ENCODE measurements around the gene MOV10L1.
"Not testable (repeated sequence)": the region's sequence is repeated elsewhere in the genome, so short reads cannot be mapped to it uniquely, and the experiment has no call there.

Gene MOV10L1

DNA sequence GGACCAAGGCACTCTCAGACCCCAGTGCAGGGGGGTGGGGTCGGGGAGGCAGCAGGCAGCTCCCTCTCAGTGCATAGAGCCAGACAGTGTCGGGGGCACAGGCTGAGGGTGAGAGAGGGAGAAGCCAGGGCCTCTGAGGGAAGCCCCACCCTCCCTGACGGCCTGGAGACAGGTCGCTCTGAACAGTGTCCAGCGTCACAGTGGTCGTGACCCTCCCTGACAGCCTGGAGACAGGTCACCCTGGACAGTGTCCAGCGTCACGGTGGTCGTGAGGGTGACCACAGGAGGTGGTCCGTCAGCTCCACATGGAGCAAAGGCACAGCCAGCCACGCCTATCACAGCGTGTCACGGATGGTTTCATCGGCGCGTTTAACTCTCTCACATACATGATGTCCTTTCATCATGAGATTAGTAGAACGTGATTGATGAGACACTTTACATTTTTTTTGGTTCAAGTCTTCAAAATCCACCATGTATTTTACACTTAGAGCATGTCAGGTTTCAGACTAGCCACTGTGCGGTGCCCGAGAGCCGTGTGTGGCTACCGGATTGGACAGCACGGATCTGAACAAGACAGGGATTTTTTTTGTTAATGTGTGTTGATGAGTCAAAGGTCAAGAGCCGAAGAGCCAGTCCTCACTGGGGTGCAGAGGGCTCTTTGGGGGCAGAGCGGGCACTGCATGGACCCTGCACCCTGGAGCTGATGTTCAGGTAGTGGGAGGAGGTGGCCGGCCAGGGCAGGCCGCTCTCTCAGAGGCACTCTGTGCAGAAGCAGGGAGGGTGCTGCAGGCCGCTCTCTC is 56.8 kb downstream of the MOV10L1 start:
- H3K4me1 ChIP-seq (ENCODE audit: control insufficient read depth in 2 of 2, insufficient read depth in 2 of 2, low read length in 2 of 2), result no peaks in the 10 kb centered on the region
- H3K9me3 ChIP-seq (ENCODE audit: control insufficient read depth in 2 of 2, low read length in 2 of 2), result no peaks in the 10 kb centered on the region
- no peaks in the 10 kb centered on the region for H3K36me3 ChIP-seq (ENCODE audit: control insufficient read depth in 2 of 2, insufficient read depth in 2 of 2, low read length in 2 of 2)
- H3K27ac ChIP-seq (ENCODE audit: low read depth in 2 of 2, low read length in 2 of 2), result no peak overlapping the region
- H3K9ac ChIP-seq (ENCODE audit: low read depth in 1 of 2, low read length in 2 of 2), result peak overlapping the region in 1 of 2 donors; percentile 12
- H3K4me3 ChIP-seq (ENCODE audit: low read length in 2 of 2), result no peak overlapping the region
- H3K27me3 ChIP-seq (ENCODE audit: control insufficient read depth in 2 of 2, insufficient read depth in 2 of 2, low read length in 2 of 2), result peaks cover 14 to 18% of the 10 kb centered on the region in 2 donors

DNA sequence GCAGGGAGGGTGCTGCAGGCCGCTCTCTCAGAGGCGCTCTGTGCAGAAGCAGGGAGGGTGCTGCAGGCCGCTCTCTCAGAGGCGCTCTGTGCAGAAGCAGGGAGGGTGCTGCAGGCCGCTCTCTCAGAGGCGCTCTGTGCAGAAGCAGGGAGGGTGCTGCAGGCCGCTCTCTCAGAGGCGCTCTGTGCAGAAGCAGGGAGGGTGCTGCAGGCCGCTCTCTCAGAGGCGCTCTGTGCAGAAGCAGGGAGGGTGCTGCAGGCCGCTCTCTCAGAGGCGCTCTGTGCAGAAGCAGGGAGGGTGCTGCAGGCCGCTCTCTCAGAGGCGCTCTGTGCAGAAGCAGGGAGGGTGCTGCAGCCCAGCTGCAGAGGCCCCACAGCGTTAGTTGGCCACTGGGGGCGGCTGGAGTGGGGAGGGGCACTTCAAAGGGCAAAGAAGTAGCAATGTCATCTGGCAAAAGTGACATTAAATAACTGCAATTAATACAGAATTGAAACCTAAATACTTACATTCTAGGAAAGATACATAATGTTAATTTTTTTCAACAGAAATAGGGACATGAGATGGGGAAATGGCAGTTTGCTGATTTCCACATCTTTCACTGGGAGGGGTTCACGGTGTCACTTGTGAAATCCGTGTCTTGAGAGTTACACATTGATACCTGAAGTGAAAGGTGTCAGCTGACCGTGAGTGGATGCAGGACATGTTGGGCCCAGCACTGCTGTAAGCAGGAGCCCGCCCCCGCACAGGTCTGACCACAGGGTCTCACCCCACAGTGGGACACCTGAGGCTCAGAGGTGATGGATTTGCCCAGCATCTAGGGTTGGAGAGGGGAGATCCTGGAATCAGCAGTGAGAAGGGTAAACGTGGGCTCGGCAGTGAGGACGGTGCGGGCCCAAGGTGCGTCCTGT is 57.7 kb downstream of the MOV10L1 start:
- H3K9me3 ChIP-seq (ENCODE audit: control insufficient read depth in 2 of 2, low read length in 2 of 2); H3K27ac ChIP-seq (ENCODE audit: low read depth in 2 of 2, low read length in 2 of 2); H3K9ac ChIP-seq (ENCODE audit: low read depth in 1 of 2, low read length in 2 of 2); H3K4me3 ChIP-seq (ENCODE audit: low read length in 2 of 2); H3K4me1 ChIP-seq (ENCODE audit: control insufficient read depth in 2 of 2, insufficient read depth in 2 of 2, low read length in 2 of 2); H3K36me3 ChIP-seq (ENCODE audit: control insufficient read depth in 2 of 2, insufficient read depth in 2 of 2, low read length in 2 of 2): not testable (repeated sequence)
- peaks cover 9 to 14% of the 10 kb centered on the region in 2 donors for H3K27me3 ChIP-seq (ENCODE audit: control insufficient read depth in 2 of 2, insufficient read depth in 2 of 2, low read length in 2 of 2)

DNA sequence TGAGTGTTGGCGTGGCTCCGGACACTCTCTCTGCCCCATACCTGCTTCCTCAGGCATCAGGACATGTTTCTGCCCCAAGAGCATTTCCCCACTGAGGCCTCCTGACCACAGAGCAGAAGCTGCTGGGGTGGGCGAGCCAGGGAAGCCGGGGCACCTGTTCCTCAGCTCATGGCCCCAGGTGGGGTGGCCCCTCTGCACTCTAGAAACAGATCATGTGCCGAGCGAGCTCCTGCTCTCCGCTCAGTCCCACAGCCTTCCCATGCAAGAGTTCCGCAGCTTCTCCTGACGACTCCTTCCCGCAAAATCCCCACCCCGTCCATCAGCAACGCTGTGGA is 58.3 kb downstream of the MOV10L1 start:
- Histone ChIP-seq H3K27ac (ENCODE audit: low read depth in 2 of 2, low read length in 2 of 2) (no peak overlapping the region), H3K9me3 (ENCODE audit: control insufficient read depth in 2 of 2, low read length in 2 of 2) (no peaks in the 10 kb centered on the region), H3K9ac (ENCODE audit: low read depth in 1 of 2, low read length in 2 of 2) (no peak overlapping the region), H3K4me3 (ENCODE audit: low read length in 2 of 2) (no peak overlapping the region), H3K4me1 (ENCODE audit: control insufficient read depth in 2 of 2, insufficient read depth in 2 of 2, low read length in 2 of 2) (no peaks in the 10 kb centered on the region), H3K27me3 (ENCODE audit: control insufficient read depth in 2 of 2, insufficient read depth in 2 of 2, low read length in 2 of 2) (peaks cover 5 to 14% of the 10 kb centered on the region in 2 donors), H3K36me3 (ENCODE audit: control insufficient read depth in 2 of 2, insufficient read depth in 2 of 2, low read length in 2 of 2) (no peaks in the 10 kb centered on the region)

DNA sequence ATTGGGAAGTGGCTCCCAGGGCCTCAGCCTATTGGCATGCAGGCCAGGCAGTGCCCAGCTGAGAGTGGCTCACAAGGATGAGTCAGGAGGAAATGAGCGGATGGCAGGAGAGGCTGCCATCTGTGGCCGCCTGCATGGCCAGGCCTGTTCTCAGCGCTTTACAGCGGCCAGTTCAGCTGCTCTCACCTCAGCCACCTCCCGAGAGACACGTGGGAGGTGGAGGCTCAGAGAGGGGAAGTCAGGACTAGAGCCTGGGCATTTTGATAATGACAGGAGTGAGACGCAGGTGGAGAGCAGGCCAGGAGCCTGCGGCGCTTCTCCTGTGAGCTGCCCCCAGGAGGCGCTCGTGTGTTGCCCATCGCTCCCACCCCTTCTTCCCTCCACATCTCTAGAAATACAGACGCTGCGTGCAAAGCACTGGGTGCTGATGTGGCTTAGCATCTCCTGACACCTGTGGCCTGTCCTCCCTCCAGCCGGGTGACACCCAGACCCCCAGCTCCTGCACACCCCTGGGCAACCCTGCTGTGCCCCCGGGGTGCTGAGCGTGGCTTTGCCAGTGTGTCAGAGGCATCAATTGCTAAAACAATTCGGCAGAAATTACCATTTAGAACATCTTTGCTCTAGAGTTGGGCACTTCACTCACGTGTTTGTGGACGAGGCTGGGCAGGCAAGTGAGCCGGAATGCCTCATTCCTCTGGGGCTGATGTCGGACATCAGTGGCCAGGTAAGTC is 59.4 kb downstream of the MOV10L1 start:
- H3K36me3 ChIP-seq (ENCODE audit: control insufficient read depth in 2 of 2, insufficient read depth in 2 of 2, low read length in 2 of 2), result no peaks in the 10 kb centered on the region
- no peaks in the 10 kb centered on the region for H3K4me1 ChIP-seq (ENCODE audit: control insufficient read depth in 2 of 2, insufficient read depth in 2 of 2, low read length in 2 of 2)
- no peak overlapping the region for H3K27ac ChIP-seq (ENCODE audit: low read depth in 2 of 2, low read length in 2 of 2)
- no peaks in the 10 kb centered on the region for H3K9me3 ChIP-seq (ENCODE audit: control insufficient read depth in 2 of 2, low read length in 2 of 2)
- no peak overlapping the region for H3K9ac ChIP-seq (ENCODE audit: low read depth in 1 of 2, low read length in 2 of 2)
- H3K27me3 ChIP-seq (ENCODE audit: control insufficient read depth in 2 of 2, insufficient read depth in 2 of 2, low read length in 2 of 2), result peaks cover 5 to 8% of the 10 kb centered on the region in 2 donors
- H3K4me3 ChIP-seq (ENCODE audit: low read length in 2 of 2), result no peak overlapping the region

DNA sequence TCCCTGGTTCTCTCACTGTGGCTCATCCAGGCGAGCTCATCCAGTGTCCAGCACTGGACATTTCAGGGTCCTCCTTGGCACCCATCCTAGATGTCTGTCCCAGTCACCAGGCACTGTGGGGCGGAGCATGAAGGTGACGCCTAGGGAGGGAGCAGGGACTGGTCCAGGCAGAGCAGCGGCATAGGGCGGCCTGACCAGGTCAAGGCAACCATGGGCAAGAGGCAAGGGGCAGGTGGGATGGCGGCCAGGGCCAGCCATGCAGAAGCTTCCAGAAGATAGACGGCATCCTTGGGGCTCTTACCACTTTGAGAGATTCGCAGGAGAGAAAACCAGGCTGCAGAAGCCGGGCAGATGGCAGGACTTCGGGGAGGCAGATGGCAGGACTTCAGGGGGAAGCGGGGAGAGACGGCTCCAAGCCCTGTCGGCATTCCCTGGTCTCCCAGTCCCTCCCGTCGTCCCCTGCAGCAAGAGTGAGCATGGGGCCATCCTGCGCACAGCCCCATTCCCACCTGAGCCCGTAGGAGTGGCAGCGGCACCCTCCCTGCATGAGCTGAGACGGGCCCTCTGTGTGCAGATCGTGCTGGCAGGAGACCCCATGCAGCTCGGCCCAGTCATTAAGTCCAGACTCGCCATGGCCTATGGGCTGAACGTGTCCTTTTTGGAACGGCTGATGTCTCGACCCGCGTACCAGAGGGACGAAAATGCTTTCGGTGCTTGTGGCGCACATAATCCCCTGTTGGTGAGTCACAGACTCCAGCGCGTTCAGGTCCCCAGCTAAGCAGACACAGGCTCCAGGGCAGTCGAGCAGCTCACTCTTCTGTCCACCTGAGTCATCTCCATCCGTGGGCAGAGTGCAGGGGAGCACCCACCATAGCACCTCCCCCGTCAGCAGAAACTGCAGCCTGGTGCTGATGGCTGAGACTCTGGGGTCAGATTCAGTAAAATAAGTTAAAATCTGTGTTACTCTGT is 60.6 kb downstream of the MOV10L1 start:
- H3K27ac ChIP-seq (ENCODE audit: low read depth in 2 of 2, low read length in 2 of 2), result no peak overlapping the region
- no peak overlapping the region for H3K4me3 ChIP-seq (ENCODE audit: low read length in 2 of 2)
- H3K27me3 ChIP-seq (ENCODE audit: control insufficient read depth in 2 of 2, insufficient read depth in 2 of 2, low read length in 2 of 2), result peaks cover 4 to 7% of the 10 kb centered on the region in 2 donors
- H3K36me3 ChIP-seq (ENCODE audit: control insufficient read depth in 2 of 2, insufficient read depth in 2 of 2, low read length in 2 of 2), result no peaks in the 10 kb centered on the region
- H3K9me3 ChIP-seq (ENCODE audit: control insufficient read depth in 2 of 2, low read length in 2 of 2), result no peaks in the 10 kb centered on the region
- no peaks in the 10 kb centered on the region for H3K4me1 ChIP-seq (ENCODE audit: control insufficient read depth in 2 of 2, insufficient read depth in 2 of 2, low read length in 2 of 2)
- H3K9ac ChIP-seq (ENCODE audit: low read depth in 1 of 2, low read length in 2 of 2), result no peak overlapping the region

DNA sequence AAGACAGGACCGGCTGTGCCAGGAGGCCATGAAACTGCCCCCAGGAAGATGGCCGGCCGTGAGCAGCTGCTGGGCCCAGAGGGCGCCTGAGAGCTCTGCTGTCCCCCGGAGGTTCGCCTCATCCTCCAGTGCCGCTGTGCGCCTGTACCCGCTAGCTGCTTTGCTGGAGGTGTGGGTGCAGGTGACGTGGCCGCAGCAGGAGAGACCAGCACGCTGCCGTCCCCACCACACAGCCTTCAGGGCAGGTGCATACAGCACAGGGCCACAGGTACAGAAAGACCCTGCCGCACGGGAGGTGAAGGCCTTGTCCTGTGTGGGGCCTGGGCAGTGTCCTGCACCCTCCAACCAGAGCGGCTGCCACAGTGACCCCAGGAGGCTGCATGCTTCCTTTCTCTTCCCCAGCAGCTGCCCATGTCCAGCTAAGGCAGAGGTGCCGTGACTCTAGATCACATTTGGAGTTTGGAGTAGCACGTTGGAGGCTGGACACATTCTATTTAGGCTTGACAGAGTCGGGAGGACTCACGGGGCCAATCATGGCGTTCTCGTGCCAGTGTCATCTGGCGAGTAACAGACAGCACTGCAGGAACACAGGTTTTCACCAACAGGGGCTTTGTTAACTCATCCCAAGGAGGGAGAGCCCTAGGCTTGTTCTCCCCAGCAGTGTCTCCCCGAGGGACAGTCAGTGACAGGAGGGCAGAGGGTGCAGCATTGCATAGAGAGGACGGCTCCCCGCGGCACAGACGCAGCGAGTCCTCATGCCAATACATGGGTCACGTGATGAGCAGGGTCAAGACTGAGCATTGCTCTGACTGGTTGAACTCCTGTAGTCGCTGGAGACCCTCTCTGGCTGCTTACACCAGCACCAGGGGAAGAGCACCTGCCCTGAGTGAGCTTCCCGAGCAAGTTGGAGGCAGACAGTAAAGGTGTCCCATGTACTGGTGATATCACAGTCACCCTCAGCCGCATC is 62.0 kb downstream of the MOV10L1 start:
- Histone ChIP-seq H3K27ac (ENCODE audit: low read depth in 2 of 2, low read length in 2 of 2) (no peak overlapping the region), H3K4me3 (ENCODE audit: low read length in 2 of 2) (no peak overlapping the region), H3K9me3 (ENCODE audit: control insufficient read depth in 2 of 2, low read length in 2 of 2) (no peaks in the 10 kb centered on the region)

DNA sequence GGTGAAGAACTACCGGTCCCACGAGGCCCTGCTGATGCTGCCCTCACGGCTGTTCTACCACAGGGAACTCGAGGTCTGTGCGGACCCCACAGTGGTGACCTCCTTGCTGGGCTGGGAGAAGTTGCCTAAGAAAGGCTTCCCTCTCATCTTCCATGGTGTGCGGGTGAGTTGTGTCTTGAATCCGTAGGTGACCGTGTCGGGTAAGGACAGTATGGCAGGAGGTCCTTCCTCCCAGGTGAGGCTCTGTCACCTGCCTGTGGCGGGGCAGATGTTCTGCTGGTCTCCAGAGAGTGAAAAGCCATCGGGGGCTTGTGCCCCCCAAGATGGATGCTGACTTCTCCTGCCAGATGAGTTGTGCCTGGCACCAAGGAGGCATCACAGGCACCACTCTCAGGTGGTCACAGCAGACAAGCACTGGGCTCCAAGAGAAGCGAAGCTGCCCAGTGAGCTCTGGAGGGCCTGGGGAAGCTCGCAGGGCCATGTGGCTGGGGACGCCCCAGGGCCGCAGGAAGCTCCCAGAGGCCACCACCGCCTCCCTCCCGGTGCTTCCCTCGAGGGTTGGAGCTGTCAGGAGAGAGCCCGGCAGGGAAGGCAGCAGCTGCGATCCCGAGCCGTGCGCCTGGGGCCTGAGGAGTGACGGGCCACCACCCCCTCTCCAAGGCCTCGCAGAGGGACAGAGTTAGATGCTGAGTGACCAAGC is 63.4 kb downstream of the MOV10L1 start:
- no peaks in the 10 kb centered on the region for H3K36me3 ChIP-seq (ENCODE audit: control insufficient read depth in 2 of 2, insufficient read depth in 2 of 2, low read length in 2 of 2)
- H3K4me3 ChIP-seq (ENCODE audit: low read length in 2 of 2), result no peak overlapping the region
- peaks cover 1 to 2% of the 10 kb centered on the region in 2 donors for H3K4me1 ChIP-seq (ENCODE audit: control insufficient read depth in 2 of 2, insufficient read depth in 2 of 2, low read length in 2 of 2)
- no peak overlapping the region for H3K9ac ChIP-seq (ENCODE audit: low read depth in 1 of 2, low read length in 2 of 2)
- H3K27ac ChIP-seq (ENCODE audit: low read depth in 2 of 2, low read length in 2 of 2), result no peak overlapping the region
- no peaks in the 10 kb centered on the region for H3K9me3 ChIP-seq (ENCODE audit: control insufficient read depth in 2 of 2, low read length in 2 of 2)
- H3K27me3 ChIP-seq (ENCODE audit: control insufficient read depth in 2 of 2, insufficient read depth in 2 of 2, low read length in 2 of 2), result peaks cover 2 to 4% of the 10 kb centered on the region in 2 donors

More for the DNA sequence above, 62.0 kb downstream of the MOV10L1 start:
- no peaks in the 10 kb centered on the region for H3K36me3 ChIP-seq (ENCODE audit: control insufficient read depth in 2 of 2, insufficient read depth in 2 of 2, low read length in 2 of 2)
- no peaks in the 10 kb centered on the region for H3K4me1 ChIP-seq (ENCODE audit: control insufficient read depth in 2 of 2, insufficient read depth in 2 of 2, low read length in 2 of 2)
- peaks cover 2 to 4% of the 10 kb centered on the region in 2 donors for H3K27me3 ChIP-seq (ENCODE audit: control insufficient read depth in 2 of 2, insufficient read depth in 2 of 2, low read length in 2 of 2)
- H3K9ac ChIP-seq (ENCODE audit: low read depth in 1 of 2, low read length in 2 of 2), result no peak overlapping the region

DNA sequence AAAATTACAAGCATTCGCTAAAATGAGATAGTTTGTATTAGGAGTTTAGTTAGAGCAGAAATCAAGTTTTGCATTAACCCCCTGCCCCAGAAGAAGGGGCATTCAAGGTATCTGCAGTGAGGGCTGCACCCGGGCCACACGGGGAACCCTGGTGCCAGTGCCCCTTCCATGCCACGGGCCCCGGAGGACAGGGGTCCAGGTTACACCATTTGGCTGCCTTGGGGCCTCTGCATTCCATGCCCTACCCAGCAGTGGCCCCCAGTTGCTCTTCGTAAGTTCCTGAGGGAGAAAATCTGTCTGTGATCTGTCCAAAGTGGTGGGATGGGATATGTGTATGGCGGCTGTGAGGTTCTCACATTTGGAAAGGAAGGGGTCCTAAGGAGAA is 63.9 kb downstream of the MOV10L1 start:
- Histone ChIP-seq H3K9ac (ENCODE audit: low read depth in 1 of 2, low read length in 2 of 2) (no peak overlapping the region), H3K9me3 (ENCODE audit: control insufficient read depth in 2 of 2, low read length in 2 of 2) (no peaks in the 10 kb centered on the region), H3K27me3 (ENCODE audit: control insufficient read depth in 2 of 2, insufficient read depth in 2 of 2, low read length in 2 of 2) (peaks cover 2 to 4% of the 10 kb centered on the region in 2 donors), H3K36me3 (ENCODE audit: control insufficient read depth in 2 of 2, insufficient read depth in 2 of 2, low read length in 2 of 2) (no peaks in the 10 kb centered on the region), H3K27ac (ENCODE audit: low read depth in 2 of 2, low read length in 2 of 2) (no peak overlapping the region), H3K4me3 (ENCODE audit: low read length in 2 of 2) (no peak overlapping the region), H3K4me1 (ENCODE audit: control insufficient read depth in 2 of 2, insufficient read depth in 2 of 2, low read length in 2 of 2) (peaks cover 2% of the 10 kb centered on the region in 2 donors)

All from mucosa of rectum (tissue), 2 donors.